H9 (cell line): ENCODE data around the gene IL36G. TPM values are rescaled to one million over a fixed set of nuclear protein-coding genes. Genes with fewer than 3 reads are reported as not detected.

ENCODE experiments used
- DNase-seq: peaks from one replicate; pipeline ENCODE4 v3.0.0-alpha.2; 2017
- H2AFZ ChIP-seq: one replicate; pipeline ENCODE4 v1.6.1; 2013; ENCODE audit warnings: mild to moderate bottlenecking, low read length, control low read depth, moderate library complexity
- H2AK5ac ChIP-seq: 2 replicates; pipeline ENCODE4 v1.6.1; 2013; ENCODE audit warnings: low read length, control low read depth, mixed read lengths; ENCODE audit not compliant: insufficient read length
- H2BK120ac ChIP-seq: one replicate; pipeline ENCODE4 v1.6.1; 2013; ENCODE audit warnings: low read depth, mild to moderate bottlenecking, low read length, control low read depth, inconsistent platforms; ENCODE audit not compliant: poor library complexity, severe bottlenecking
- H2BK12ac ChIP-seq: 2 replicates; pipeline ENCODE4 v1.6.1; 2013; ENCODE audit warnings: low read length, control low read depth, mixed read lengths, low read depth; ENCODE audit not compliant: insufficient read length
- H2BK15ac ChIP-seq: 2 replicates; pipeline ENCODE4 v1.6.1; 2013; ENCODE audit warnings: low read depth, low read length, control low read depth
- H2BK20ac ChIP-seq: one replicate; pipeline ENCODE4 v1.6.1; 2013; ENCODE audit warnings: low read depth, mild to moderate bottlenecking, low read length, control low read depth, inconsistent platforms; ENCODE audit not compliant: poor library complexity, severe bottlenecking
- H2BK5ac ChIP-seq: 2 replicates; pipeline ENCODE4 v1.6.1; 2013; ENCODE audit warnings: low read length, control low read depth, mixed read lengths; ENCODE audit not compliant: insufficient read length
- H3K14ac ChIP-seq: 2 replicates; pipeline ENCODE4 v1.6.1; 2013; ENCODE audit warnings: low read length, control low read depth; ENCODE audit not compliant: insufficient read depth
- H3K18ac ChIP-seq: 2 replicates; pipeline ENCODE4 v1.6.1; 2013; ENCODE audit warnings: low read depth, mild to moderate bottlenecking, mixed read lengths, low read length, control low read depth; ENCODE audit not compliant: insufficient read length
- H3K23ac ChIP-seq: 2 replicates; pipeline ENCODE4 v1.6.1; 2013; ENCODE audit warnings: low read length, control low read depth, mixed read lengths, low read depth; ENCODE audit not compliant: insufficient read length
- H3K23me2 ChIP-seq: 2 replicates; pipeline ENCODE4 v1.6.1; 2013; ENCODE audit warnings: low read depth, mild to moderate bottlenecking, mixed read lengths, low read length, control low read depth; ENCODE audit not compliant: insufficient read length, poor library complexity, severe bottlenecking
- H3K27ac ChIP-seq: 2 replicates; pipeline ENCODE4 v1.5.1; 2013; ENCODE audit warnings: low read length, control low read depth, mixed read lengths, low read depth; ENCODE audit not compliant: insufficient read length
- H3K27me3 ChIP-seq: 2 replicates; pipeline ENCODE4 v1.6.1; 2013; ENCODE audit warnings: low read length, control low read depth, inconsistent platforms; ENCODE audit not compliant: insufficient read depth
- H3K4ac ChIP-seq: 2 replicates; pipeline ENCODE4 v1.6.1; 2013; ENCODE audit warnings: low read depth, mild to moderate bottlenecking, control low read depth, inconsistent platforms, low read length, moderate library complexity
- H3K4me1 ChIP-seq: 2 replicates; pipeline ENCODE4 v1.6.1; 2013; ENCODE audit warnings: low read length, control low read depth, inconsistent platforms; ENCODE audit not compliant: insufficient read depth
- H3K4me2 ChIP-seq: 2 replicates; pipeline ENCODE4 v1.6.1; 2013; ENCODE audit warnings: low read length, control low read depth, mixed read lengths; ENCODE audit not compliant: insufficient read length, insufficient read depth
- H3K56ac ChIP-seq: 2 replicates; pipeline ENCODE4 v1.6.1; 2013; ENCODE audit warnings: low read depth, mild to moderate bottlenecking, mixed read lengths, low read length, control low read depth; ENCODE audit not compliant: insufficient read length
- H3K79me1 ChIP-seq: 2 replicates; pipeline ENCODE4 v1.6.1; 2013; ENCODE audit warnings: low read depth, mild to moderate bottlenecking, moderate library complexity, low read length, control low read depth, inconsistent platforms; ENCODE audit not compliant: insufficient read depth, poor library complexity, severe bottlenecking
- H3K79me2 ChIP-seq: 2 replicates; pipeline ENCODE4 v1.6.1; 2013; ENCODE audit warnings: low read length, control low read depth, inconsistent platforms; ENCODE audit not compliant: insufficient read depth
- H3K9ac ChIP-seq: 2 replicates; pipeline ENCODE4 v1.6.1; 2013; ENCODE audit warnings: low read length, control low read depth, mixed read lengths; ENCODE audit not compliant: insufficient read length; ENCODE audit errors: extremely low read depth
- H3K9me3 ChIP-seq: one replicate; pipeline ENCODE4 v1.6.1; 2013; ENCODE audit warnings: low read depth, low read length, inconsistent platforms; ENCODE audit not compliant: control insufficient read depth
- H3T11ph ChIP-seq: one replicate; pipeline ENCODE4 v1.6.1; 2013; ENCODE audit warnings: mild to moderate bottlenecking, low read length, control low read depth, inconsistent platforms
- H4K20me1 ChIP-seq: one replicate; pipeline ENCODE4 v1.6.1; 2013; ENCODE audit not compliant: control insufficient read depth, insufficient read length, insufficient read depth
- H4K5ac ChIP-seq: 2 replicates; pipeline ENCODE4 v1.6.1; 2013; ENCODE audit warnings: low read depth, mild to moderate bottlenecking, mixed read lengths, low read length, control low read depth; ENCODE audit not compliant: insufficient read length
- H4K8ac ChIP-seq: replicated peaks from 2 replicates; pipeline ENCODE4 v1.6.1; 2013; ENCODE audit warnings: low read length, control low read depth, mixed read lengths, low read depth; ENCODE audit not compliant: insufficient read length
- H4K91ac ChIP-seq: 2 replicates; pipeline ENCODE4 v1.6.1; 2013; ENCODE audit warnings: low read depth, mild to moderate bottlenecking, moderate library complexity, mixed read lengths, low read length, control low read depth; ENCODE audit not compliant: insufficient read length
- H3K27ac Mint-ChIP-seq, 3 experiments: 2 replicates in 2 of 3; 3 replicates in 1 of 3; pipeline ENCODE4 v1.8.0; 2020 to 2021; ENCODE audit warnings: mixed read lengths in 3 of 3, mild to moderate bottlenecking in 1 of 3, moderate library complexity in 1 of 3
- H3K27me3 Mint-ChIP-seq: 2 replicates; pipeline ENCODE4 v1.8.0; 2021; ENCODE audit warnings: low read depth, mild to moderate bottlenecking, moderate library complexity, mixed read lengths
- H3K36me3 Mint-ChIP-seq, 3 experiments: 2 replicates in 2 of 3; 3 replicates in 1 of 3; pipeline ENCODE4 v1.8.0; 2020 to 2021; ENCODE audit warnings: low read depth in 3 of 3, mixed read lengths in 3 of 3; ENCODE audit not compliant: insufficient read depth in 1 of 3
- H3K4me1 Mint-ChIP-seq, 2 experiments: 2 replicates each; pipeline ENCODE4 v1.8.0; 2020; ENCODE audit warnings: mixed read lengths in 2 of 2
- H3K4me3 Mint-ChIP-seq, 2 experiments: 2 replicates in 1 of 2; 3 replicates in 1 of 2; pipeline ENCODE4 v1.8.0; 2020 to 2021; ENCODE audit warnings: mild to moderate bottlenecking in 2 of 2, mixed read lengths in 2 of 2, moderate library complexity in 1 of 2
- H3K9me3 Mint-ChIP-seq, 2 experiments: 2 replicates in 1 of 2; 3 replicates in 1 of 2; pipeline ENCODE4 v1.8.0; 2020; ENCODE audit warnings: mild to moderate bottlenecking in 2 of 2, mixed read lengths in 2 of 2, moderate library complexity in 1 of 2
- CTCF ChIP-seq: fragments of 200-600 bp; sonication (generic); conservative IDR thresholded peaks from 3 replicates; pipeline ENCODE4 v1.8.0; 2021; ENCODE audit warnings: antibody characterized with exemption, mild to moderate bottlenecking
- WGBS: extraction: QIAGEN DNeasy Blood & Tissue Kit; methylation state at CpG from one replicate; pipeline ENCODE4 v1.1.7; 2013; ENCODE audit warnings: missing lambda C conversion rate, low lambda C conversion rate, mixed read lengths; ENCODE audit not compliant: insufficient read length; ENCODE audit errors: extremely low coverage; 5-methylcytosine and 5-hydroxymethylcytosine counted together
- total RNA-seq: library from RNA; stranded (reverse); gene quantifications from 2 replicates; pipeline ENCODE4 v1.2.1, GENCODE V29; 2021

IL36G gene
- total RNA-seq, 1 experiment from 2014 or later, result not detected

- H4K5ac ChIP-seq, result no peak overlapping the region
- DNase-seq, result no peak
- no peak overlapping the region for H3K18ac ChIP-seq
- no peak overlapping the region for H4K91ac ChIP-seq
- no peak overlapping the region for H2BK20ac ChIP-seq
- H3K9me3 ChIP-seq, result peaks cover 17% of the 10 kb centered on the region
- Mint-ChIP-seq H3K27ac (no peak overlapping the region), H3K4me3 (no peak overlapping the region), H3K9me3 (peaks cover 3 to 7% of the 10 kb centered on the region in 2 experiments; a peak in 4 of 5 replicates), H3K4me1 (no peaks in the 10 kb centered on the region), H3K27me3 (peaks cover 15% of the 10 kb centered on the region), H3K36me3 (no peaks in the 10 kb centered on the region)
- no peak overlapping the region for H3K9ac ChIP-seq
- no peaks in the 10 kb centered on the region for H4K20me1 ChIP-seq
- H3K14ac ChIP-seq, result no peak overlapping the region
- H3K79me1 ChIP-seq, result no peaks in the 10 kb centered on the region
- H2BK12ac ChIP-seq, result no peak overlapping the region
- no peak overlapping the region for H3K4me2 ChIP-seq
- H2AK5ac ChIP-seq, result no peak overlapping the region
- H3K4me1 ChIP-seq, result no peaks in the 10 kb centered on the region
- no peak overlapping the region for H2BK120ac ChIP-seq
- no peak overlapping the region for H2BK15ac ChIP-seq
- no peak overlapping the region for H3K4ac ChIP-seq
- no peak overlapping the region for H4K8ac ChIP-seq
- no peak for TF ChIP-seq CTCF
- H2AFZ ChIP-seq, result no peak overlapping the region
- H3K23ac ChIP-seq, result no peak overlapping the region
- no peaks in the 10 kb centered on the region for H3K79me2 ChIP-seq
- no peak overlapping the region for H3K56ac ChIP-seq
- no peaks in the 10 kb centered on the region for H3K23me2 ChIP-seq
- H3T11ph ChIP-seq, result no peak overlapping the region
- H2BK5ac ChIP-seq, result no peak overlapping the region
- no peaks in the 10 kb centered on the region; the same call in 1 of the 2 replicates for H3K27me3 ChIP-seq
- H3K27ac ChIP-seq, result no peak overlapping the region
- WGBS, result no CpG with 5 or more reads among the region's 2 CpGs
Measured at GRCh38 chr2:112946086-112946485, 31.7 kb upstream of the IL36G start.
